HepG2 (cell line): ENCODE measurements around the gene YY1AP1. TPM values are rescaled to one million over a fixed set of nuclear protein-coding genes. Genes with fewer than 3 reads are reported as not detected.

Source experiments
- ATF7-NPFF ChIP-seq: sonication (generic); formaldehyde crosslinking; IDR thresholded peaks from 2 replicates; pipeline ENCODE4 v1.8.1; 2023; ENCODE audit warnings: mild to moderate bottlenecking, low read depth, missing genetic modification reagents, moderate library complexity
- HIVEP1 ChIP-seq: sonication (generic); formaldehyde crosslinking; IDR thresholded peaks from 2 replicates; pipeline ENCODE4 v1.4.0; 2020; ENCODE audit warnings: mild to moderate bottlenecking, missing genetic modification reagents
- MAFG ChIP-seq: sonication (generic); formaldehyde crosslinking; IDR thresholded peaks from 2 replicates; pipeline ENCODE4 v1.5.1; 2020; ENCODE audit warnings: mild to moderate bottlenecking, missing genetic modification reagents
- MEF2D ChIP-seq: sonication (generic); formaldehyde crosslinking; IDR thresholded peaks from 2 replicates; pipeline ENCODE4 v1.5.1; 2020; ENCODE audit warnings: mild to moderate bottlenecking, missing genetic modification reagents
- PATZ1 ChIP-seq: sonication (generic); formaldehyde crosslinking; IDR thresholded peaks from 2 replicates; pipeline ENCODE4 v1.4.0; 2020; ENCODE audit warnings: missing genetic modification reagents
- PHB2 ChIP-seq: fragments of 450-650 bp; IDR thresholded peaks from 2 replicates; pipeline ENCODE4 v1.6.1; 2018; ENCODE audit not compliant: partially characterized antibody
- RBFOX2 ChIP-seq: fragments of 200-400 bp; formaldehyde crosslinking; IDR thresholded peaks from 2 replicates; pipeline ENCODE4 v1.6.1; 2017; ENCODE audit warnings: low read depth, mild to moderate bottlenecking, low read length
- ZC3H13 ChIP-seq: sonication (generic); formaldehyde crosslinking; IDR thresholded peaks from 2 replicates; pipeline ENCODE4 v1.8.1; 2023; ENCODE audit warnings: mild to moderate bottlenecking, missing genetic modification reagents, moderate library complexity
- ZFX ChIP-seq: sonication (generic); formaldehyde crosslinking; IDR thresholded peaks from 2 replicates; pipeline ENCODE4 v1.4.0; 2020; ENCODE audit warnings: mild to moderate bottlenecking, low read depth, missing genetic modification reagents, moderate library complexity
- ZNF235 ChIP-seq: sonication (generic); formaldehyde crosslinking; IDR thresholded peaks from 2 replicates; pipeline ENCODE4 v1.8.1; 2023; ENCODE audit warnings: mild to moderate bottlenecking, missing genetic modification reagents, borderline replicate concordance
- ZNF274 ChIP-seq: sonication (generic); formaldehyde crosslinking; IDR thresholded peaks from 2 replicates; pipeline ENCODE4 v1.5.1; 2020; ENCODE audit warnings: mild to moderate bottlenecking, missing genetic modification reagents
- ZNF607 ChIP-seq: sonication (generic); formaldehyde crosslinking; IDR thresholded peaks from 2 replicates; pipeline ENCODE4 v1.5.1; 2020; ENCODE audit warnings: missing genetic modification reagents, mild to moderate bottlenecking, borderline replicate concordance
- ZNF687 ChIP-seq: sonication (generic); formaldehyde crosslinking; IDR thresholded peaks from 2 replicates; pipeline ENCODE4 v1.5.1; 2020; ENCODE audit warnings: mild to moderate bottlenecking, missing genetic modification reagents, moderate library complexity
- polyA plus RNA-seq, 8 experiments: library from polyadenylated mRNA; depleted of rRNA in 3 of 8; stranded (reverse) in 7 of 8; unstranded in 1 of 8; fragments of >200 nt; fragmentation: Illumina TruSeq in 4 of 8; extraction: Trizol in 4 of 8; gene quantifications; 2 replicates each; pipeline versions ENCODE4 v1.2.1 to v1.2.3, GENCODE V29; 2011 to 2016; ENCODE audit warnings: low read depth in 4 of 8, missing spikeins in 1 of 8, mixed read lengths in 1 of 8; ENCODE audit not compliant: insufficient read depth in 1 of 8
- total RNA-seq, 5 experiments: library from RNA; depleted of rRNA; stranded (reverse); fragments of >200 nt; fragmentation: Illumina TruSeq; extraction: Trizol; gene quantifications; 2 replicates each; pipeline ENCODE4 v1.2.3, GENCODE V29; 2016; ENCODE audit warnings: low read depth in 1 of 5
- TF ChIP-seq, protein P1 (sequence below): sonication (generic); formaldehyde crosslinking; IDR thresholded peaks from 2 replicates; pipeline ENCODE4 v1.4.0; 2020; ENCODE audit warnings: missing genetic modification reagents
- TF ChIP-seq, protein P2 (sequence below): sonication (generic); formaldehyde crosslinking; IDR thresholded peaks from 2 replicates; pipeline ENCODE4 v1.8.1; 2023; ENCODE audit warnings: mild to moderate bottlenecking, moderate library complexity, missing genetic modification reagents

YY1AP1 gene
- total and polyA plus RNA-seq, 2 of the 13 experiments (the other 11 are each of a cell fraction or from before 2014, with no cell fraction given), result 28.5 to 69.4 TPM

GRCh38 chr1:155688324-155689080 lies at the start of gene YY1AP1 (continued):
- TF ChIP-seq, protein P1, sequence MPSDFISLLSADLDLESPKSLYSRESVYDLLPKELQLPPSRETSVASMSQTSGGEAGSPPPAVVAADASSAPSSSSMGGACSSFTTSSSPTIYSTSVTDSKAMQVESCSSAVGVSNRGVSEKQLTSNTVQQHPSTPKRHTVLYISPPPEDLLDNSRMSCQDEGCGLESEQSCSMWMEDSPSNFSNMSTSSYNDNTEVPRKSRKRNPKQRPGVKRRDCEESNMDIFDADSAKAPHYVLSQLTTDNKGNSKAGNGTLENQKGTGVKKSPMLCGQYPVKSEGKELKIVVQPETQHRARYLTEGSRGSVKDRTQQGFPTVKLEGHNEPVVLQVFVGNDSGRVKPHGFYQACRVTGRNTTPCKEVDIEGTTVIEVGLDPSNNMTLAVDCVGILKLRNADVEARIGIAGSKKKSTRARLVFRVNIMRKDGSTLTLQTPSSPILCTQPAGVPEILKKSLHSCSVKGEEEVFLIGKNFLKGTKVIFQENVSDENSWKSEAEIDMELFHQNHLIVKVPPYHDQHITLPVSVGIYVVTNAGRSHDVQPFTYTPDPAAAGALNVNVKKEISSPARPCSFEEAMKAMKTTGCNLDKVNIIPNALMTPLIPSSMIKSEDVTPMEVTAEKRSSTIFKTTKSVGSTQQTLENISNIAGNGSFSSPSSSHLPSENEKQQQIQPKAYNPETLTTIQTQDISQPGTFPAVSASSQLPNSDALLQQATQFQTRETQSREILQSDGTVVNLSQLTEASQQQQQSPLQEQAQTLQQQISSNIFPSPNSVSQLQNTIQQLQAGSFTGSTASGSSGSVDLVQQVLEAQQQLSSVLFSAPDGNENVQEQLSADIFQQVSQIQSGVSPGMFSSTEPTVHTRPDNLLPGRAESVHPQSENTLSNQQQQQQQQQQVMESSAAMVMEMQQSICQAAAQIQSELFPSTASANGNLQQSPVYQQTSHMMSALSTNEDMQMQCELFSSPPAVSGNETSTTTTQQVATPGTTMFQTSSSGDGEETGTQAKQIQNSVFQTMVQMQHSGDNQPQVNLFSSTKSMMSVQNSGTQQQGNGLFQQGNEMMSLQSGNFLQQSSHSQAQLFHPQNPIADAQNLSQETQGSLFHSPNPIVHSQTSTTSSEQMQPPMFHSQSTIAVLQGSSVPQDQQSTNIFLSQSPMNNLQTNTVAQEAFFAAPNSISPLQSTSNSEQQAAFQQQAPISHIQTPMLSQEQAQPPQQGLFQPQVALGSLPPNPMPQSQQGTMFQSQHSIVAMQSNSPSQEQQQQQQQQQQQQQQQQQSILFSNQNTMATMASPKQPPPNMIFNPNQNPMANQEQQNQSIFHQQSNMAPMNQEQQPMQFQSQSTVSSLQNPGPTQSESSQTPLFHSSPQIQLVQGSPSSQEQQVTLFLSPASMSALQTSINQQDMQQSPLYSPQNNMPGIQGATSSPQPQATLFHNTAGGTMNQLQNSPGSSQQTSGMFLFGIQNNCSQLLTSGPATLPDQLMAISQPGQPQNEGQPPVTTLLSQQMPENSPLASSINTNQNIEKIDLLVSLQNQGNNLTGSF (CRISPR knock-in tag), result no peak
- peak; percentile 76 for TF ChIP-seq ZFX (CRISPR knock-in tag)
- TF ChIP-seq ZNF235 (CRISPR knock-in tag), result 0 out of 2 replicates have a peak, but pooled peaks have one; percentile 2
- TF ChIP-seq, protein P2, sequence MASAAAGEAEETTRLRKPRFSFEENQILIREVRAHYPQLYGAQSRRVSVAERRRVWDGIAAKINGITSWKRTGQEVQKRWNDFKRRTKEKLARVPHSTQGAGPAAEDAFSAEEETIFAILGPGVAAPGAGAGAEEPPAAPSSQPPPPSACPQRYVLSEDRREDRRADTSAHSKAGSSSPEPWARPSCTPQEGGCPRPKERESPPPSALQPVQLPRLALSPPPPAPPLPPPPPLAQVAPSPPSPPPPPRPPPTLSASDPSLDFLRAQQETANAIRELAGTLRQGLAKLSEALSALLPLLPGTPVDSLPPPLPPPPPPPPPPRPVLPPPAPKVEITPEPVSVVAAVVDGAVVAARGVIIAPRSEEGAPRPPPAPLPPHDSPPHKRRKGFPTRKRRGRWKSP, result peak; percentile 46; the same call in 1 of the 2 replicates
- peak; percentile 52; the same call in 1 of the 2 replicates for TF ChIP-seq MEF2D (CRISPR knock-in tag)
- peak; percentile 39; the same call in 1 of the 2 replicates for TF ChIP-seq PATZ1 (CRISPR knock-in tag)
- peak; percentile 68 for TF ChIP-seq ZNF687 (CRISPR knock-in tag)
- peak; percentile 78 for TF ChIP-seq RBFOX2
- TF ChIP-seq HIVEP1 (CRISPR knock-in tag), result peak; percentile 76; the same call in 1 of the 2 replicates
- TF ChIP-seq ATF7-NPFF (CRISPR knock-in tag), result 0 out of 2 replicates have a peak, but pooled peaks have one; percentile 32
- TF ChIP-seq MAFG (CRISPR knock-in tag), result no peak
- TF ChIP-seq ZNF274 (CRISPR knock-in tag), result peak; percentile 71; the same call in 1 of the 2 replicates
- peak; percentile 46; the same call in 1 of the 2 replicates for TF ChIP-seq ZC3H13 (CRISPR knock-in tag)
- TF ChIP-seq ZNF607 (CRISPR knock-in tag), result no peak; the same call in 1 of the 2 replicates
- TF ChIP-seq PHB2, result no peak
